Activated B cell treated with CpG ODN at 0.5 μM for 24 hours (primary cell): Measurements from ENCODE around the gene AKAP13. TPM values are rescaled to one million over a fixed set of nuclear protein-coding genes. Genes with fewer than 3 reads are reported as not detected.

ENCODE experiments used
- ATAC-seq: fragments of 200-7000 bp; cut with Tn5 transposase; one replicate; pipeline ENCODE4 v1.10.0; 2021; ENCODE audit warnings: low read depth, mild to moderate bottlenecking, moderate library complexity
- CTCF ChIA-PET: fragments of 350-600 bp; sonication (Branson Sonifier 250); formaldehyde crosslinking; loops from one replicate; lab custom pipeline; 2021; ENCODE audit warnings: antibody characterized with exemption; lab: Charles Lee
- POLR2A ChIA-PET: fragments of 350-600 bp; sonication (Branson Sonifier 250); formaldehyde crosslinking; loops from one replicate; lab custom pipeline; 2021; ENCODE audit warnings: antibody characterized with exemption; lab: Charles Lee
- DNase-seq: peaks from one replicate; pipeline ENCODE4 v3.0.0; 2022
- H3K27ac Mint-ChIP-seq: one replicate; pipeline ENCODE4 v1.8.0; 2020; ENCODE audit warnings: mixed read lengths
- H3K27me3 Mint-ChIP-seq: one replicate; pipeline ENCODE4 v1.8.0; 2021; ENCODE audit warnings: mixed read lengths
- H3K36me3 Mint-ChIP-seq: one replicate; pipeline ENCODE4 v1.8.0; 2021; ENCODE audit warnings: low read depth, mixed read lengths
- H3K4me1 Mint-ChIP-seq: one replicate; pipeline ENCODE4 v1.8.0; 2021; ENCODE audit warnings: mixed read lengths
- H3K4me3 Mint-ChIP-seq: one replicate; pipeline ENCODE4 v1.8.0; 2020; ENCODE audit warnings: mild to moderate bottlenecking, mixed read lengths
- H3K9me3 Mint-ChIP-seq: one replicate; pipeline ENCODE4 v1.8.0; 2020; ENCODE audit warnings: mixed read lengths
- intact Hi-C: fragments of 100-400 bp; cut with micrococcal nuclease; formaldehyde crosslinking; loops from one replicate; pipeline ENCODE4 v1.15.1; 2024
- total RNA-seq: library from RNA; stranded (reverse); gene quantifications from 2 replicates; pipeline ENCODE4 v1.2.3, GENCODE V29; 2022
- TF ChIP-seq, protein P1 (sequence below): fragments of 200-600 bp; IDR thresholded peaks from one replicate; pipeline ENCODE4 v1.8.0; 2022; ENCODE audit warnings: antibody characterized with exemption, mild to moderate bottlenecking

AKAP13 gene
- total RNA-seq, 1 donor from 2014 or later: 290 TPM

GRCh38 chr15:85771781-85772445 is 391.5 kb downstream of the AKAP13 start:
- ChIA-PET CTCF (no interaction called here), POLR2A (no interaction called here)
- Mint-ChIP-seq H3K27ac (no peak overlapping the region), H3K36me3 (no peaks in the 10 kb centered on the region), H3K9me3 (no peaks in the 10 kb centered on the region), H3K4me1 (no peaks in the 10 kb centered on the region), H3K27me3 (no peaks in the 10 kb centered on the region), H3K4me3 (no peak overlapping the region)
- TF ChIP-seq, protein P1, sequence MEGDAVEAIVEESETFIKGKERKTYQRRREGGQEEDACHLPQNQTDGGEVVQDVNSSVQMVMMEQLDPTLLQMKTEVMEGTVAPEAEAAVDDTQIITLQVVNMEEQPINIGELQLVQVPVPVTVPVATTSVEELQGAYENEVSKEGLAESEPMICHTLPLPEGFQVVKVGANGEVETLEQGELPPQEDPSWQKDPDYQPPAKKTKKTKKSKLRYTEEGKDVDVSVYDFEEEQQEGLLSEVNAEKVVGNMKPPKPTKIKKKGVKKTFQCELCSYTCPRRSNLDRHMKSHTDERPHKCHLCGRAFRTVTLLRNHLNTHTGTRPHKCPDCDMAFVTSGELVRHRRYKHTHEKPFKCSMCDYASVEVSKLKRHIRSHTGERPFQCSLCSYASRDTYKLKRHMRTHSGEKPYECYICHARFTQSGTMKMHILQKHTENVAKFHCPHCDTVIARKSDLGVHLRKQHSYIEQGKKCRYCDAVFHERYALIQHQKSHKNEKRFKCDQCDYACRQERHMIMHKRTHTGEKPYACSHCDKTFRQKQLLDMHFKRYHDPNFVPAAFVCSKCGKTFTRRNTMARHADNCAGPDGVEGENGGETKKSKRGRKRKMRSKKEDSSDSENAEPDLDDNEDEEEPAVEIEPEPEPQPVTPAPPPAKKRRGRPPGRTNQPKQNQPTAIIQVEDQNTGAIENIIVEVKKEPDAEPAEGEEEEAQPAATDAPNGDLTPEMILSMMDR: no peak
- intact Hi-C loops: no loop called here
- ATAC-seq (no peak), DNase-seq (no peak)

DNA sequence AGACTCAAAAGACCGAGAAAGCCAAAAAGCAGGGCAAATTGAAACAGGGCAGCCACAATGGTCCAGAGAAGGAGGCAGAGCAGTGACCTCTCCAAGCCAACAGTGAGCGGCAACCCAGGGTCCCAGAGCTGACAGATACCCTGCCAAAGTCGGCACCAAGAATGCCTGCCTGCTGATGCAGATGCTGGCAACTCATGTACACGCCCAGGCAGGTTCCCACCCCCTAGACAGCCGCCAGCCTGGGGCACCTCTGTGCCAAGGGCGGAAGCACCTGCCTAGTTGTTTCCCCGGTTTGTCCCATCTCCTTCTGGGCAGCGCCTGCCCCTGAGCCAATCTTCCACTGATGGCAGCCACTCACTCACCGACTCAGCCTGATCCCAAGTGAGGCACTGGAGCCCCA is 392.3 kb downstream of the AKAP13 start:
- TF ChIP-seq, protein P1: no peak
- POLR2A ChIA-PET: no interaction called here

GRCh38 chr15:85773249-85773648 is 392.8 kb downstream of the AKAP13 start:
- H3K4me3 Mint-ChIP-seq: no peak overlapping the region
- H3K27ac Mint-ChIP-seq: no peak overlapping the region
- no peaks in the 10 kb centered on the region for H3K4me1 Mint-ChIP-seq
- ATAC-seq (no peak), DNase-seq (no peak)
- intact Hi-C loops: no loop called here
- H3K9me3 Mint-ChIP-seq: no peaks in the 10 kb centered on the region
- TF ChIP-seq, protein P1: no peak
- ChIA-PET POLR2A (no interaction called here), CTCF (no interaction called here)
- H3K36me3 Mint-ChIP-seq: no peaks in the 10 kb centered on the region
- no peaks in the 10 kb centered on the region for H3K27me3 Mint-ChIP-seq

More for the DNA sequence above, 392.3 kb downstream of the AKAP13 start:
- H3K4me1 Mint-ChIP-seq: no peaks in the 10 kb centered on the region
- intact Hi-C loops: no loop called here
- no peaks in the 10 kb centered on the region for H3K27me3 Mint-ChIP-seq
- H3K36me3 Mint-ChIP-seq: no peaks in the 10 kb centered on the region
- H3K9me3 Mint-ChIP-seq: no peaks in the 10 kb centered on the region
- CTCF ChIA-PET: no interaction called here
- no peak overlapping the region for H3K4me3 Mint-ChIP-seq
- ATAC-seq (no peak), DNase-seq (no peak)
- no peak overlapping the region for H3K27ac Mint-ChIP-seq

DNA sequence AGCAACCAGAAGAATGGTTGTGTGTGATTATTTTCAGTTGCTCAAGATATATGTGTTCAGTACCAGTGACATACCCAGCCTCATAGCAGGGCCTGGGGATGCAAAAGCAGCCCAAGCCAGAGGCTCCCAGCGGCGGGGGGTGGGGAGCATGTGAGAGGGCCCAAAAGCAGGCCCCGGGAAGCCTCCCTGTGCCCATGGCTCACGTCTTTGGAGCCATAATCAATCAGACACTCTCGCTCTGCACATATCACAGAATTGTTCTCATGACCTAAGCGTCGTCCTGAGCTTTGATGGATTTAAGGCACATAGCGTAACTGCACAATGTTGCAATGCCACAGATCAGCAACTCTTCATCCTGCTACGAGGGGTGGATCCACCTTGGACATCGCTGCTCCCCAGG is 393.6 kb downstream of the AKAP13 start:
- H3K9me3 Mint-ChIP-seq: no peaks in the 10 kb centered on the region
- ATAC-seq (no peak), DNase-seq (no peak)
- H3K36me3 Mint-ChIP-seq: no peaks in the 10 kb centered on the region
- CTCF ChIA-PET: no interaction called here
- POLR2A ChIA-PET: no interaction called here
- no peaks in the 10 kb centered on the region for H3K4me1 Mint-ChIP-seq
- TF ChIP-seq, protein P1: no peak
- no peaks in the 10 kb centered on the region for H3K27me3 Mint-ChIP-seq
- intact Hi-C loops: no loop called here
- no peak overlapping the region for H3K27ac Mint-ChIP-seq
- no peak overlapping the region for H3K4me3 Mint-ChIP-seq

DNA sequence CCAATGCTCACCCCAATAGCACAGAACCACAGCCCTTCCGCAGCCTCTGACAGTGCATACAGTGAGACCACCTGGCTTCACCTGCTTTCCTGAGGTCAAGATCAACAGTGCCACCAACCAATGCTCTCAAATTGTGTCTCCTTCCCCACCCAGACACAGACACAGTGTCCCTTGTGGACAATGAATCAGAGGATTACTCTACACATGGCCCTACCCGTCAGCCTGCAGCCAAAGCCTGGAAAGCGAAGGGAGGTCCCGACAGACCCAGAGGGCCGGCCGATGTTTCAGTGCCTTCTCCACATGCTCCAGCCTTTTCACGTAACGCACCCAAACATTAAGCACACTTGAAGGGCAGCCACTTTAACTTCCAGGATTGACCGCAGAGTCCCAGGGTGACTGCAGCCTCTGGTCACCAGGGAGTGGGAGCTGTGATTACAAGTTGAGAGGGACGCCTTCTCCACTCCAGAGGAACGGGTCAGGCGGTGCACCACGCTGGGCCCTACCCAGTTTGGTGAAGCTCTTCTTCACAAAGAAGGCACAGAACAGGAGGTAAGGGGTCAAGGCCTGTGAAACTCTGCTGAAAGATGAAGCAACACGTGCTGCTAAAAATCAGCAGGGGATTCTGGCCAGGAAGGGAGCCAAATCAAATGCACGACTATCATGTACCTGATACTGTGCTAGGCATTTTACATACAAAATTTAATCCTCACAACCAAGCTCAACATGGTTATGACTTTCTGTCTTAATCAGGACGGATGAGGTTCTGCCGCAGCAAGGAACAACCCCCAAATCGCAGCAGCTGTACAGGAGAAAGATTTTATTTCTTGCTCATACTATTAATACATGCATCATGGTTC is 397.1 kb downstream of the AKAP13 start:
- TF ChIP-seq, protein P1: no peak
- ATAC-seq: no peak
- Mint-ChIP-seq H3K27ac (no peak overlapping the region), H3K4me3 (no peak overlapping the region), H3K4me1 (no peaks in the 10 kb centered on the region), H3K9me3 (no peaks in the 10 kb centered on the region), H3K27me3 (no peaks in the 10 kb centered on the region), H3K36me3 (no peaks in the 10 kb centered on the region)
- no peak for DNase-seq
- intact Hi-C loops: no loop called here
- ChIA-PET CTCF (no interaction called here), POLR2A (no interaction called here)
